Spleen (tissue), 7 donors: ENCODE results near the gene MEX3C.

ENCODE experiments used
- CTCF ChIP-seq, 11 experiments: fragments of 200-600 bp in 7 of 11; fragments of 450-650 bp in 4 of 11; sonication (generic) in 4 of 11; IDR thresholded peaks in 8 of 11; conservative IDR thresholded peaks in 3 of 11; 1 replicate in 7 of 11; 2 replicates in 4 of 11; pipeline versions ENCODE4 v1.4.0 to v1.8.0; 2016 to 2021; ENCODE audit warnings: antibody characterized with exemption in 11 of 11, inconsistent platforms in 4 of 11, mild to moderate bottlenecking in 1 of 11
- POLR2A ChIP-seq, 3 donors: fragments of 450-650 bp; IDR thresholded peaks; one replicate each; pipeline ENCODE4 v1.5.1; 2017; ENCODE audit warnings: antibody characterized with exemption in 3 of 3, mild to moderate bottlenecking in 1 of 3
- POLR2AphosphoS5 ChIP-seq, 3 donors: sonication (generic); formaldehyde crosslinking; IDR thresholded peaks; one replicate each; pipeline ENCODE4 v1.5.1; 2017; ENCODE audit warnings: antibody characterized with exemption in 3 of 3
- donor health status: DM: no; HTN: no; CAD: no; lungs with moderate emphysema.
- donor health status: DM: no; HTN: no; CAD: no.
- donor health status: DM: no; HTN: no; CAD: no.

DNA sequence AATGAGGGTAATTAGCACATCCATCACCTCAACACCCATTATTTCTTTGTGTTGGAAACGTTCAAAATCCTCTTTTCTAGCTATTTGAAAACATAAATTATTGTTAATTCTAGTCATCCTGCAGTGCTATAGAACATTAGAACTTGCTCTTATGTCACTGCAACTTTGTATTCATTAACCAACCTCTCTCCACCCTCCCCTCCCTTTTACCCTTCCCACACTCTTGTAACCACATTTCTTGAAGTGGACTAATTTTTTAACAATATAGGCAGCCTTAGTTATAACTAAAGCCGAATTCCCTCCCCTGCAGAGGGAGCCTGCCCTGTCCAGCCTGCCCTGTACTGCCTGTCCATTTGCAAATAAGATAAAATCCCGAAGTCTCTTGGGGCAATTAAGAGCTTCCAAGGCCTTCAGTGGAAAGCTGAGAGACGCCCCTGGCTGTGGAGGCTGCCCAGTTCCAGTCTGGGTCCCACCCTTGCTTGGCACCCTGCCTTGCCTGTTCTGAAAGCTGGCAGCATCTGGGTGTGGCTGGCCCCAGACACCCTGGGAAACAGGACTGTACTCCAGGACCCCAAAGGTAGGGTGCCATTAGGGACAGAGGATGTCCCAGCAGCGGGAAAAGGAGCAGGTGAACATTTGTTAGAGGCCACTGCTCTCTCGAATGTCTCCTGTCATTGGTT, 65.1 kb downstream of the MEX3C start:
- TF ChIP-seq POLR2A (IDR thresholded peaks at IDR 0.05) (no peak), POLR2AphosphoS5 (IDR thresholded peaks at IDR 0.05) (no peak), CTCF (IDR thresholded peaks at IDR 0.05 in 8 of 11, conservative IDR thresholded peaks at IDR 0.05 in 3 of 11) (no peak)
